GM21619 (cell line): ENCODE data around the gene PCBP3.

ENCODE experiments used
- ATAC-seq: cut with Tn5 transposase; IDR thresholded peaks from one replicate; pipeline ENCODE4 v1.9.1; 2021; ENCODE audit not compliant: unreplicated experiment

The PCBP3 gene

GRCh38 chr21:45856442-45856841 is 212.9 kb downstream of the PCBP3 start:
- no peak for ATAC-seq

- no peak for ATAC-seq
These were observed 213.4 kb downstream of the PCBP3 start for GRCh38 chr21:45856906-45857305.

- ATAC-seq, result no peak
These were observed 214.2 kb downstream of the PCBP3 start for GRCh38 chr21:45857761-45858160.

GRCh38 chr21:45858180-45858579 is 214.7 kb downstream of the PCBP3 start:
- ATAC-seq, result no peak

- no peak for ATAC-seq
These were observed 215.7 kb downstream of the PCBP3 start for GRCh38 chr21:45859041-45859761.

- ATAC-seq, result no peak
These were observed 216.3 kb downstream of the PCBP3 start for GRCh38 chr21:45859762-45860357.

- ATAC-seq, result no peak
These were observed 217.1 kb downstream of the PCBP3 start for GRCh38 chr21:45860493-45861155.

GRCh38 chr21:45861156-45861870 is 217.8 kb downstream of the PCBP3 start:
- ATAC-seq, result no peak

- ATAC-seq, result no peak
These were observed 219.2 kb downstream of the PCBP3 start for GRCh38 chr21:45862543-45863207.

GRCh38 chr21:45863267-45863666 is 219.7 kb downstream of the PCBP3 start:
- ATAC-seq, result no peak

GRCh38 chr21:45863751-45864150 is 220.2 kb downstream of the PCBP3 start:
- no peak for ATAC-seq

- no peak for ATAC-seq
These were observed 220.9 kb downstream of the PCBP3 start for GRCh38 chr21:45864436-45864835.

- no peak for ATAC-seq
These were observed 221.7 kb downstream of the PCBP3 start for GRCh38 chr21:45865106-45865835.

- ATAC-seq, result no peak
These were observed 223.0 kb downstream of the PCBP3 start for GRCh38 chr21:45866551-45866950.

GRCh38 chr21:45867041-45867666 is 223.6 kb downstream of the PCBP3 start:
- no peak for ATAC-seq

- ATAC-seq, result no peak
These were observed 224.2 kb downstream of the PCBP3 start for GRCh38 chr21:45867671-45868081.

GRCh38 chr21:45868086-45868485 is 224.6 kb downstream of the PCBP3 start:
- no peak for ATAC-seq

GRCh38 chr21:45868488-45868887 is 225.0 kb downstream of the PCBP3 start:
- no peak for ATAC-seq

- ATAC-seq, result no peak
These were observed 225.8 kb downstream of the PCBP3 start for GRCh38 chr21:45869121-45870007.
